GM06990 (cell line): ENCODE data around the gene ZNF324B.

ENCODE experiments used
- DNase-seq: peaks from one replicate; pipeline ENCODE4 v3.0.0-alpha.2; 2011; ENCODE audit not compliant: insufficient read length; ENCODE audit errors: extremely low read depth
- H3K27me3 ChIP-seq: replicated peaks from 2 replicates; pipeline ENCODE4 v1.6.0; 2011; ENCODE audit warnings: low read length; ENCODE audit not compliant: control insufficient read depth, insufficient read depth
- H3K36me3 ChIP-seq: 2 replicates; pipeline ENCODE4 v1.5.1; 2011; ENCODE audit warnings: low read length; ENCODE audit not compliant: control insufficient read depth, insufficient read depth
- H3K4me3 ChIP-seq: replicated peaks from 2 replicates; pipeline ENCODE4 v1.5.1; 2011; ENCODE audit warnings: low read depth, mild to moderate bottlenecking, control low read depth, low read length
- TF ChIP-seq, protein P1 (sequence below): IDR thresholded peaks from 2 replicates; pipeline ENCODE4 v1.5.1; 2011; ENCODE audit warnings: low read length, control low read depth, mild to moderate bottlenecking, inconsistent platforms; ENCODE audit not compliant: insufficient read depth, poor library complexity, severe bottlenecking

Gene ZNF324B

DNA sequence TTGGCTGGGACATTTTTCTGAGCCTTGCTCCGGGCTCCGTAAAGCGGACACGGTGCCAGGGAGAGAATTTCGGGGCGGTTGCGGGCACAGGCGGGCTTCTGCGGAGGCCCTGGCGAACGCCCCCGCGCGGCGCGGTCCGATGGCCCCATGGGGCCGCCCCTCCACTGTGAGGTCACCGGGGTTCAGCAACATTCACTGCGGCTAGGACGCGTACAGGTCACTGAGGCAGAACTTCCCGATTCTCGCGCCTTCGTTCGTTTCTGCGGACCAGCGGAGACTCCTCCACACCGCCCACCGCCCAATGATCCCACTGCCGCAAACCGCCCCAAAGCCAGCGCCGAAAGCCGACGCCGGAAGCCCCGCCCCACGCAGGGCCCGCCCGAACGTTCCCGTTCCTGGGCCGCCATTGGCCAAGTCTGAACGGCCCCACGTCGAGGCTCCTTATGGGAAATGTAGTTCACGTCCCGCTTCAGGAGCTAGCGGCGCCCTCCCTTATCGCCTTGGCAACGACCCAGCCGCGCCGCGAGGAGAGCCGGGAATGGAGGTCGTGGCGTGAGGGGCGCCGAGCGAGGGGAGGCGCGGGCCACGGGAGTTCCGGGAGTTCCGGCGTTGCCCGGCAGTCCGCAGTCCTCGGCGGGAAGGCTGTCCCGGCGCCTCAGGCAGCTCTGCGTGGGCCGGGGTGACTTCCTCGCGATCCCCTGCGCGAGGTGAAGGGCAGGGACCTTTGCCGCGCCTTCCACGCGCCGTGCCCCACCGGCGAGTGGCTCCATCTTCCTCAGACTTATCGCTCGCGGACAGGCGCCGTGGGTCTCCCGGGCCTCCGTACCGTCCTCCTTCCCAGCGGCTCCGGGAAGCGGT lies 43.0 kb upstream of the ZNF324B start, which contains the start of gene ZNF584:
Gene ZNF584 (plus strand): TSS at position 498 of the 858 bp plus-strand sequence. CDS start 499 bp downstream, outside the sequence.
- peak within 1 kb of the TSS; percentile 89 for H3K4me3 ChIP-seq
- H3K36me3 ChIP-seq = no peaks in the 10 kb centered on the region
- DNase-seq = peak; percentile 94

DNA sequence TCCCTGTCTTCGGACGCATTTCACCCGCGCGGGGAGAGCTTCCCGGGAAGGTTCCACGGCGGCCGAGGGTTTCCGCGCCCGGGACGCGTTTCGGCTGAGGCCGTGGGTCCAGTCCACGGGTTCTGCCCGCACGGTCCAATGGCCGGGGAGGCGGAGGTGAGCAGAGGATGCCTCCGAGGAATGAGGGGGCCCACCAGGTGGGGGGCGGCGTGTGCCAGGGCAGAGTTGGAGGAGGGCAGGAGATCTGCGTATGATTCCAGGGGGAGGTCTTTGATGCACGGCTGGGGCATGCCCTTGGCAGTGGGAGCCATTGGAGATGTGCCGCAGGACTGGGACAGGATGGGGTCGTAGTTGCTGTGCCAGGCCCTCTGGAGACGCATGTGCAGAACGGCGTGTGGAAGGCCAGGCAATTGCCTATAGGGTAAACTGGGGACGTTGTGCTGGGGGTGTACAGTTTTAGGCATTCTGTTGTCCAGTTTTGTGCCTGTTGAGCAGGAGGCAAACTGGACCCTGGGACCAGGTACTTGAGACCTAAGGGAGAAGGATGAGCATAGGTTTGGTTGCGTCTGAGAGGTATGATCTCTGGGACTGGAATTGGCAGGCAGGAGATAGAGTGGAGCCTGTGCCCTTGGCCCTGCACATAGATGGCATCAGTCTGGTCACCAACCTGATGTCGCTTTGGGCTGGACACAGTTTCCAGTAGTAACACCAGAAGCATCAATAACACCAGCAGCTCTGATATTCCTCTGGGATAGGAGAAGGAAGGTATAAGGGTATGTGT lies 42.2 kb upstream of the ZNF324B start:
- Histone ChIP-seq H3K36me3 (no peaks in the 10 kb centered on the region), H3K27me3 (no peaks in the 10 kb centered on the region), H3K4me3 (peak overlapping the region; percentile 89)
- no peak for DNase-seq
- TF ChIP-seq, protein P1, sequence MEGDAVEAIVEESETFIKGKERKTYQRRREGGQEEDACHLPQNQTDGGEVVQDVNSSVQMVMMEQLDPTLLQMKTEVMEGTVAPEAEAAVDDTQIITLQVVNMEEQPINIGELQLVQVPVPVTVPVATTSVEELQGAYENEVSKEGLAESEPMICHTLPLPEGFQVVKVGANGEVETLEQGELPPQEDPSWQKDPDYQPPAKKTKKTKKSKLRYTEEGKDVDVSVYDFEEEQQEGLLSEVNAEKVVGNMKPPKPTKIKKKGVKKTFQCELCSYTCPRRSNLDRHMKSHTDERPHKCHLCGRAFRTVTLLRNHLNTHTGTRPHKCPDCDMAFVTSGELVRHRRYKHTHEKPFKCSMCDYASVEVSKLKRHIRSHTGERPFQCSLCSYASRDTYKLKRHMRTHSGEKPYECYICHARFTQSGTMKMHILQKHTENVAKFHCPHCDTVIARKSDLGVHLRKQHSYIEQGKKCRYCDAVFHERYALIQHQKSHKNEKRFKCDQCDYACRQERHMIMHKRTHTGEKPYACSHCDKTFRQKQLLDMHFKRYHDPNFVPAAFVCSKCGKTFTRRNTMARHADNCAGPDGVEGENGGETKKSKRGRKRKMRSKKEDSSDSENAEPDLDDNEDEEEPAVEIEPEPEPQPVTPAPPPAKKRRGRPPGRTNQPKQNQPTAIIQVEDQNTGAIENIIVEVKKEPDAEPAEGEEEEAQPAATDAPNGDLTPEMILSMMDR = no peak

More for the DNA sequence above, 43.0 kb upstream of the ZNF324B start, which contains the start of gene ZNF584:
- TF ChIP-seq, protein P1 = peak; percentile 28
- H3K27me3 ChIP-seq = no peaks in the 10 kb centered on the region

DNA sequence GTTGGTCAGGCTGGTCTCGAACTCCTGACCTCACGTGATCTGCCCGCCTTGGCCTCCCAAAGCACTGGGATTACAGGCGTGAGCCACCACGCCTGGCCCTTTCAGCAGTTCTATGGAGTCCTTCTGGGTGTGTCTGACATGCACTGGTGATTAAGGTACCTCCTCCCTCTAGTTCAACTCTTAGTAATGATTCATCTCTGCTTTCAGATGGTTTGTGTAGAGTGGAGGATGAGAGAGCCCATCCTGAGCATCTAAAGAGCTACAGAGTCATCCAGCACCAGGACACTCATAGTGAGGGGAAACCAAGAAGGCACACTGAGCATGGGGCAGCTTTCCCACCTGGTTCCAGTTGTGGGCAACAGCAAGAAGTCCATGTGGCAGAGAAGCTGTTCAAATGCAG lies 34.8 kb upstream of the ZNF324B start:
- TF ChIP-seq, protein P1 = no peak
- peaks cover 16% of the 10 kb centered on the region for H3K36me3 ChIP-seq
- no peak overlapping the region for H3K4me3 ChIP-seq

DNA sequence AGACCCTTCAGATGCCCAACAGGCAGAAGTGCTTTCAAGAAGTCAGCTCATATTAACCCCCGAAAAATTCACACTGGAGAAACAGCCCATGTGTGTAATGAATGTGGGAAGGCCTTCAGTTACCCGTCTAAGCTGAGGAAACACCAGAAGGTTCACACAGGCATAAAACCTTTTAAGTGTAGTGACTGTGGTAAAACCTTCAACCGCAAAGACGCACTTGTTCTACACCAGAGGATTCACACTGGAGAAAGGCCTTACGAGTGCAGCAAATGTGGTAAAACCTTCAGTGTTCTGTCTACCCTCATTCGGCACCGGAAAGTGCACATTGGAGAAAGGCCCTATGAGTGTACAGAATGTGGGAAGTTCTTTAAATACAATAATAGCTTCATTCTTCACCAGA lies 34.4 kb upstream of the ZNF324B start:
- no peak overlapping the region for H3K4me3 ChIP-seq
- H3K36me3 ChIP-seq = peaks cover 16% of the 10 kb centered on the region
- TF ChIP-seq, protein P1 = no peak
- no peaks in the 10 kb centered on the region for H3K27me3 ChIP-seq
- no peak for DNase-seq

More for the DNA sequence above, 34.8 kb upstream of the ZNF324B start:
- no peak for DNase-seq
- no peaks in the 10 kb centered on the region for H3K27me3 ChIP-seq

DNA sequence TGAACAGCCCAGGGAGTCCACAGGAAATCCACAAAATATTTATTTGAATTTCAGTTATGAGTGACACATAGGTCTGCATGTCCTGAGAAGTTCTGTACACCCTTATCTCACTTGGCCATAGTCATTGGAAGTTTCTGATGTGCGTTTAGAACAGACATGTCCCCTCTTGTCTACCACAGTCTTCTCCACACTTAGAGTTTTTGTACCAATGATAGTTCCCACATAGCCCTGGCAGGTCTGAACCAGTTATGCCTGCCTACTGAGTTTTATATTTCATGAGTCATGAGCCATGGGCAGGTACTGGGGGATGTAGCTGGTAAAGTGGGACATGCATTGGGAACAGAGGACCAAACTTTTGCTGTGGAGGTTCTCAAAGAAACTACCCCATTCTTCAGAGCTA lies 22.8 kb upstream of the ZNF324B start:
- DNase-seq = no peak

More for the DNA sequence above, 22.8 kb upstream of the ZNF324B start:
- Histone ChIP-seq H3K27me3 (no peaks in the 10 kb centered on the region), H3K36me3 (no peaks in the 10 kb centered on the region; the same call in 1 of the 2 replicates), H3K4me3 (no peak overlapping the region)
- TF ChIP-seq, protein P1 = no peak
